Measurements from ENCODE around the gene SLC8A2. TPM values are rescaled to one million over a fixed set of nuclear protein-coding genes. Genes with fewer than 3 reads are reported as not detected.

SLC8A2 gene
- polyA plus RNA-seq, 1 donor from 2014 or later, result 14.1 TPM

GRCh38 chr19:47407417-47407774, 64.3 kb downstream of the SLC8A2 start:
- H3K4me3 ChIP-seq (ENCODE audit: low read length), result no peak overlapping the region
- TF ChIP-seq MXI1 (conservative IDR thresholded peaks at IDR 0.05; ENCODE audit: poor library complexity, severe bottlenecking) (no peak), CTCF (IDR thresholded peaks at IDR 0.05; ENCODE audit: poor library complexity, severe bottlenecking) (no peak), SMC3 (conservative IDR thresholded peaks at IDR 0.05; ENCODE audit: poor library complexity) (no peak), POLR2AphosphoS5 (IDR thresholded peaks at IDR 0.05) (no peak), TAF1 (IDR thresholded peaks at IDR 0.05; ENCODE audit: low read depth) (no peak), EZH2 (IDR thresholded peaks at IDR 0.05; ENCODE audit: borderline replicate concordance, insufficient read depth, low read length, poor library complexity, severe bottlenecking) (no peak), RAD21 (conservative IDR thresholded peaks at IDR 0.05) (no peak), REST (IDR thresholded peaks at IDR 0.05; ENCODE audit: borderline replicate concordance) (no peak), EP300 (conservative IDR thresholded peaks at IDR 0.05; ENCODE audit: poor library complexity, severe bottlenecking) (no peak)
- no peaks in the 10 kb centered on the region for H3K36me3 ChIP-seq (ENCODE audit: insufficient read depth, low read length)
- no peaks in the 10 kb centered on the region for H3K9me2 ChIP-seq (ENCODE audit: insufficient read depth, low read length)
- no peaks in the 10 kb centered on the region for H3K27me3 ChIP-seq (ENCODE audit: insufficient read depth, low read depth, low read length)
- no peak overlapping the region for H2AFZ ChIP-seq (ENCODE audit: low read depth, low read length)
- no peaks in the 10 kb centered on the region for H3K79me2 ChIP-seq (replicated peaks; ENCODE audit: insufficient read depth, low read length)
- H3K27ac ChIP-seq (ENCODE audit: low read length), result no peak overlapping the region
- no peak overlapping the region for H3K9ac ChIP-seq (ENCODE audit: low read length)
- no peaks in the 10 kb centered on the region for H4K20me1 ChIP-seq (ENCODE audit: insufficient read depth)
- no peaks in the 10 kb centered on the region for H3F3A ChIP-seq (ENCODE audit: insufficient read depth, low read length, poor library complexity, severe bottlenecking)
- H3K9me3 ChIP-seq (ENCODE audit: low read length), result no peaks in the 10 kb centered on the region
- H3K4me2 ChIP-seq (ENCODE audit: low read length), result no peak overlapping the region

GRCh38 chr19:47406711-47407416, 64.8 kb downstream of the SLC8A2 start:
- TF ChIP-seq TAF1 (IDR thresholded peaks at IDR 0.05; ENCODE audit: low read depth), result no peak
- no peak for TF ChIP-seq RAD21 (conservative IDR thresholded peaks at IDR 0.05)
- TF ChIP-seq POLR2AphosphoS5 (IDR thresholded peaks at IDR 0.05), result no peak
- no peak for TF ChIP-seq MXI1 (conservative IDR thresholded peaks at IDR 0.05; ENCODE audit: poor library complexity, severe bottlenecking)
- no peak for TF ChIP-seq CTCF (IDR thresholded peaks at IDR 0.05; ENCODE audit: poor library complexity, severe bottlenecking)
- no peak for TF ChIP-seq EP300 (conservative IDR thresholded peaks at IDR 0.05; ENCODE audit: poor library complexity, severe bottlenecking)
- no peak for TF ChIP-seq EZH2 (IDR thresholded peaks at IDR 0.05; ENCODE audit: borderline replicate concordance, insufficient read depth, low read length, poor library complexity, severe bottlenecking)
- no peak for TF ChIP-seq SMC3 (conservative IDR thresholded peaks at IDR 0.05; ENCODE audit: poor library complexity)
- no peak for TF ChIP-seq REST (IDR thresholded peaks at IDR 0.05; ENCODE audit: borderline replicate concordance)
- H2AFZ ChIP-seq (ENCODE audit: low read depth, low read length), result no peak overlapping the region
- no peaks in the 10 kb centered on the region for H3F3A ChIP-seq (ENCODE audit: insufficient read depth, low read length, poor library complexity, severe bottlenecking)
- H3K27ac ChIP-seq (ENCODE audit: low read length), result no peak overlapping the region
- H3K4me3 ChIP-seq (ENCODE audit: low read length), result no peak overlapping the region
- H3K9ac ChIP-seq (ENCODE audit: low read length), result no peak overlapping the region
- H4K20me1 ChIP-seq (ENCODE audit: insufficient read depth), result no peaks in the 10 kb centered on the region
- no peaks in the 10 kb centered on the region for H3K79me2 ChIP-seq (replicated peaks; ENCODE audit: insufficient read depth, low read length)
- H3K9me2 ChIP-seq (ENCODE audit: insufficient read depth, low read length), result no peaks in the 10 kb centered on the region
- H3K4me2 ChIP-seq (ENCODE audit: low read length), result no peak overlapping the region
- no peaks in the 10 kb centered on the region for H3K36me3 ChIP-seq (ENCODE audit: insufficient read depth, low read length)
- no peaks in the 10 kb centered on the region for H3K27me3 ChIP-seq (ENCODE audit: insufficient read depth, low read depth, low read length)
- H3K9me3 ChIP-seq (ENCODE audit: low read length), result no peaks in the 10 kb centered on the region
